GM12878 (cell line): ENCODE measurements around the gene YBEY. TPM values are rescaled to one million over a fixed set of nuclear protein-coding genes. Genes with fewer than 3 reads are reported as not detected.

Experiments
- ATAC-seq: fragments of 200-7000 bp; cut with Tn5 transposase; 3 replicates; pipeline ENCODE4 v1.9.1; 2020; ENCODE audit warnings: mild to moderate bottlenecking, moderate library complexity
- BruUV-seq: library from RNA; stranded (reverse); fragments of 400-500 nt; replicated peaks from 2 replicates; lab custom pipeline; 2021; lab: Mats Ljungman, UMichigan
- CTCF ChIA-PET: fragments of 300-600 bp; sonication (Branson Sonifier 250); formaldehyde crosslinking; extraction: SDS; loops from one replicate; lab custom pipeline; 2021; ENCODE audit warnings: inconsistent platforms; lab: Yijun Ruan, JAX
- POLR2A ChIA-PET: fragments of 350-600 bp; formaldehyde crosslinking; extraction: SDS; loops from one replicate; lab custom pipeline; 2021; ENCODE audit warnings: inconsistent platforms; lab: Charles Lee
- RAD21 ChIA-PET: fragments of 300-600 bp; sonication (Branson Sonifier 250); formaldehyde crosslinking; loops from one replicate; lab custom pipeline; 2023; ENCODE audit warnings: antibody characterized with exemption; ENCODE audit not compliant: unreplicated experiment; lab: Charles Lee
- SMC1A ChIA-PET: fragments of 300-600 bp; sonication (Branson Sonifier 250); formaldehyde crosslinking; loops from one replicate; lab custom pipeline; 2023; ENCODE audit not compliant: unreplicated experiment, uncharacterized antibody; lab: Charles Lee
- DNase-seq: peaks from one replicate; pipeline ENCODE4 v3.0.0-alpha.2; 2011; ENCODE audit warnings: low read depth, low spot score
- FAIRE-seq: peaks from 3 replicates; lab custom pipeline; 2011; peaks lifted over from hg19 to GRCh38; lab: Jason Lieb, UNC
- H2AFZ ChIP-seq: 2 replicates; pipeline ENCODE4 v1.6.0; 2011; ENCODE audit warnings: low read depth, low read length, control low read depth; ENCODE audit not compliant: control insufficient read depth
- H3K27ac ChIP-seq: 2 replicates; pipeline ENCODE4 v1.5.1; 2011; ENCODE audit warnings: control low read depth; ENCODE audit not compliant: control insufficient read depth, insufficient read depth
- H3K27me3 ChIP-seq, 2 experiments: replicated peaks in 1 of 2; 2 replicates each; pipeline versions ENCODE4 v1.6.0 to v1.6.1; 2011; ENCODE audit warnings: low read length in 1 of 2; ENCODE audit not compliant: control insufficient read depth in 2 of 2, insufficient read depth in 2 of 2
- H3K36me3 ChIP-seq, 2 experiments: 2 replicates each; pipeline ENCODE4 v1.5.1; 2011; ENCODE audit warnings: low read length in 1 of 2; ENCODE audit not compliant: control insufficient read depth in 2 of 2, insufficient read depth in 2 of 2
- H3K4me1 ChIP-seq: 2 replicates; pipeline ENCODE4 v1.6.1; 2011; ENCODE audit warnings: mild to moderate bottlenecking, low read length, moderate library complexity, mixed read lengths; ENCODE audit not compliant: control insufficient read depth, insufficient read depth
- H3K4me2 ChIP-seq: 2 replicates; pipeline ENCODE4 v1.6.0; 2011; ENCODE audit warnings: control low read depth; ENCODE audit not compliant: control insufficient read depth, insufficient read depth
- H3K4me3 ChIP-seq: fragments of 200-600 bp; sonication (generic); 2 replicates; pipeline ENCODE4 v1.5.1; 2016
- H3K79me2 ChIP-seq: 2 replicates; pipeline ENCODE4 v1.6.0; 2011; ENCODE audit warnings: low read length; ENCODE audit not compliant: control insufficient read depth, insufficient read depth
- H3K9ac ChIP-seq: 2 replicates; pipeline ENCODE4 v1.8.0; 2011; ENCODE audit warnings: low read length, control low read depth, mixed read lengths; ENCODE audit not compliant: control insufficient read depth, insufficient read depth
- H3K9me3 ChIP-seq: replicated peaks from 3 replicates; pipeline ENCODE4 v1.5.1; 2011; ENCODE audit warnings: mild to moderate bottlenecking, low read length; ENCODE audit not compliant: control insufficient read depth, insufficient read depth
- H4K20me1 ChIP-seq: 2 replicates; pipeline ENCODE4 v1.6.0; 2011; ENCODE audit not compliant: control insufficient read depth, insufficient read depth
- ATF7 ChIP-seq: fragments of 450-650 bp; IDR thresholded peaks from 2 replicates; pipeline ENCODE4 v1.6.1; 2016; ENCODE audit warnings: low read depth, mild to moderate bottlenecking
- EP300 ChIP-seq, 2 experiments: fragments of 150-350 bp in 1 of 2; IDR thresholded peaks; 2 replicates each; pipeline ENCODE4 v1.6.1; 2011 to 2012; ENCODE audit warnings: low read depth in 2 of 2, low read length in 2 of 2, borderline replicate concordance in 1 of 2, improper control_type of control experiment in 1 of 2, inconsistent platforms in 1 of 2; ENCODE audit not compliant: control insufficient read depth in 1 of 2
- MYC ChIP-seq: IDR thresholded peaks from 2 replicates; pipeline ENCODE4 v1.6.1; 2011; ENCODE audit warnings: mild to moderate bottlenecking, low read length, moderate library complexity, inconsistent platforms; ENCODE audit not compliant: insufficient read depth, insufficient replicate concordance, insufficient read length, severe bottlenecking
- NBN ChIP-seq: fragments of 450-650 bp; IDR thresholded peaks from 2 replicates; pipeline ENCODE4 v1.6.1; 2016
- PAX8 ChIP-seq: fragments of 450-650 bp; IDR thresholded peaks from 2 replicates; pipeline ENCODE4 v1.6.1; 2017; ENCODE audit warnings: mild to moderate bottlenecking, moderate library complexity
- SIX5 ChIP-seq: IDR thresholded peaks from 2 replicates; pipeline ENCODE4 v1.6.1; 2011; ENCODE audit warnings: mild to moderate bottlenecking, low read depth, low read length, moderate library complexity; ENCODE audit not compliant: severe bottlenecking
- YBX1 ChIP-seq: fragments of 450-650 bp; IDR thresholded peaks from 2 replicates; pipeline ENCODE4 v1.6.1; 2016; ENCODE audit warnings: antibody characterized with exemption
- WGBS: methylation state at CpG from one replicate; pipeline ENCODE4 v1.1.6; 2016; ENCODE audit warnings: low lambda C conversion rate; ENCODE audit not compliant: insufficient replicate concordance, insufficient coverage; ENCODE audit errors: missing lambda C conversion rate; 5-methylcytosine and 5-hydroxymethylcytosine counted together
- in situ Hi-C: fragments of 300-500 bp; cut with MboI; formaldehyde crosslinking; loops from 9 replicates; pipeline ENCODE4 v1.14.3; 2018; ENCODE audit warnings: mixed read lengths
- intact Hi-C: fragments of 100-400 bp; cut with micrococcal nuclease; formaldehyde crosslinking; loops from one replicate; pipeline ENCODE4 v1.14.2; 2022; ENCODE audit not compliant: unreplicated experiment
- polyA plus RNA-seq, 11 experiments: library from polyadenylated mRNA; depleted of rRNA in 4 of 11; unstranded in 6 of 11; stranded (reverse) in 5 of 11; fragments of >200 nt; fragmentation: Nextera tagmentation in 4 of 11; fragmentation: Illumina TruSeq in 1 of 11; extraction: Ambion mirVana in 4 of 11; extraction: Trizol in 1 of 11; gene quantifications; 1 replicate in 1 of 11; 2 replicates in 10 of 11; pipeline versions ENCODE4 v1.2.1 to v1.2.3, GENCODE V29; 2011 to 2016; ENCODE audit warnings: inconsistent platforms in 2 of 11, missing spikeins in 2 of 11, low read depth in 1 of 11
- total RNA-seq, 4 experiments: library from RNA; depleted of rRNA in 3 of 4; stranded (reverse); fragments of >200 nt in 3 of 4; fragmentation: Illumina TruSeq in 1 of 4; extraction: Trizol in 1 of 4; gene quantifications; 2 replicates each; pipeline versions ENCODE4 v1.2.1 to v1.2.3, GENCODE V29; 2013 to 2021
- TF ChIP-seq, protein P1 (sequence below): fragments of 450-650 bp; IDR thresholded peaks from 2 replicates; pipeline ENCODE4 v1.6.1; 2018; ENCODE audit warnings: borderline replicate concordance, mild to moderate bottlenecking; ENCODE audit not compliant: partially characterized antibody
- TF ChIP-seq, protein P2 (sequence below): fragments of 450-650 bp; formaldehyde crosslinking; IDR thresholded peaks from 2 replicates; pipeline ENCODE4 v1.5.0; 2022; ENCODE audit warnings: mild to moderate bottlenecking, missing genetic modification characterization

Gene YBEY
- total and polyA plus RNA-seq, 10 of the 15 experiments (the other 5 are each of a cell fraction or from before 2014, with no cell fraction given): 6.5 to 31.4 (median 18.5) TPM

GRCh38 chr21:46345861-46346260 is 59.7 kb downstream of the YBEY start:
- Histone ChIP-seq H3K4me1 (no peaks in the 10 kb centered on the region), H3K9ac (no peak overlapping the region), H3K9me3 (no peaks in the 10 kb centered on the region), H3K27ac (no peak overlapping the region), H3K27me3 (no peaks in the 10 kb centered on the region), H3K36me3 (peaks cover 20 to 30% of the 10 kb centered on the region in 2 experiments), H4K20me1 (no peaks in the 10 kb centered on the region), H2AFZ (no peak overlapping the region), H3K4me2 (no peak overlapping the region), H3K79me2 (no peaks in the 10 kb centered on the region; the same call in 1 of the 2 replicates), H3K4me3 (no peak overlapping the region)
- ATAC-seq (no peak), FAIRE-seq (no peak), DNase-seq (no peak)
- SMC1A ChIA-PET: no interaction called here
- CTCF ChIA-PET: no interaction called here
- no peak for TF ChIP-seq EP300 (IDR thresholded peaks at IDR 0.05; ENCODE audit: borderline replicate concordance in 1 of 2, control insufficient read depth in 1 of 2, low read depth in 2 of 2, low read length in 2 of 2)
- WGBS: 96% methylated on average over 14 of the region's 14 CpGs
- RAD21 ChIA-PET: no interaction called here
- POLR2A ChIA-PET: no interaction called here
- intact Hi-C loops: no loop called here
- BruUV-seq: no TSS peak
- in situ Hi-C loops: no loop called here

- ChIA-PET POLR2A (interaction anchor here (0.6 to 1.0 kb wide), 2 partner anchors 39 to 1198 kb away, joined by 4 to 5 read pairs; no protein-coding TSS in a partner anchor), CTCF (no interaction called here), SMC1A (no interaction called here), RAD21 (no interaction called here)
- Histone ChIP-seq H3K4me3 (no peak overlapping the region), H3K36me3 (peaks cover 22 to 33% of the 10 kb centered on the region in 2 experiments), H3K9me3 (no peaks in the 10 kb centered on the region), H3K4me2 (no peak overlapping the region), H2AFZ (no peak overlapping the region), H3K4me1 (no peaks in the 10 kb centered on the region), H3K79me2 (no peaks in the 10 kb centered on the region; the same call in 1 of the 2 replicates), H3K27me3 (no peaks in the 10 kb centered on the region), H3K9ac (no peak overlapping the region), H3K27ac (no peak overlapping the region), H4K20me1 (no peaks in the 10 kb centered on the region)
- WGBS: 91% methylated on average over 34 of the region's 34 CpGs
- DNase-seq (no peak), FAIRE-seq (no peak), ATAC-seq (no peak)
- intact Hi-C loops: no loop called here
- BruUV-seq: no TSS peak
- in situ Hi-C loops: no loop called here
- TF ChIP-seq MYC: no peak
- no peak for TF ChIP-seq PAX8
- TF ChIP-seq, protein P1, sequence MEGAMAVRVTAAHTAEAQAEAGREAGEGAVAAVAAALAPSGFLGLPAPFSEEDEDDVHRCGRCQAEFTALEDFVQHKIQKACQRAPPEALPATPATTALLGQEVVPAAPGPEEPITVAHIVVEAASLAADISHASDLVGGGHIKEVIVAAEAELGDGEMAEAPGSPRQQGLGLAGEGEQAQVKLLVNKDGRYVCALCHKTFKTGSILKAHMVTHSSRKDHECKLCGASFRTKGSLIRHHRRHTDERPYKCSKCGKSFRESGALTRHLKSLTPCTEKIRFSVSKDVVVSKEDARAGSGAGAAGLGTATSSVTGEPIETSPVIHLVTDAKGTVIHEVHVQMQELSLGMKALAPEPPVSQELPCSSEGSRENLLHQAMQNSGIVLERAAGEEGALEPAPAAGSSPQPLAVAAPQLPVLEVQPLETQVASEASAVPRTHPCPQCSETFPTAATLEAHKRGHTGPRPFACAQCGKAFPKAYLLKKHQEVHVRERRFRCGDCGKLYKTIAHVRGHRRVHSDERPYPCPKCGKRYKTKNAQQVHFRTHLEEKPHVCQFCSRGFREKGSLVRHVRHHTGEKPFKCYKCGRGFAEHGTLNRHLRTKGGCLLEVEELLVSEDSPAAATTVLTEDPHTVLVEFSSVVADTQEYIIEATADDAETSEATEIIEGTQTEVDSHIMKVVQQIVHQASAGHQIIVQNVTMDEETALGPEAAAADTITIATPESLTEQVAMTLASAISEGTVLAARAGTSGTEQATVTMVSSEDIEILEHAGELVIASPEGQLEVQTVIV: no peak
- no peak for TF ChIP-seq YBX1
- TF ChIP-seq, protein P2, sequence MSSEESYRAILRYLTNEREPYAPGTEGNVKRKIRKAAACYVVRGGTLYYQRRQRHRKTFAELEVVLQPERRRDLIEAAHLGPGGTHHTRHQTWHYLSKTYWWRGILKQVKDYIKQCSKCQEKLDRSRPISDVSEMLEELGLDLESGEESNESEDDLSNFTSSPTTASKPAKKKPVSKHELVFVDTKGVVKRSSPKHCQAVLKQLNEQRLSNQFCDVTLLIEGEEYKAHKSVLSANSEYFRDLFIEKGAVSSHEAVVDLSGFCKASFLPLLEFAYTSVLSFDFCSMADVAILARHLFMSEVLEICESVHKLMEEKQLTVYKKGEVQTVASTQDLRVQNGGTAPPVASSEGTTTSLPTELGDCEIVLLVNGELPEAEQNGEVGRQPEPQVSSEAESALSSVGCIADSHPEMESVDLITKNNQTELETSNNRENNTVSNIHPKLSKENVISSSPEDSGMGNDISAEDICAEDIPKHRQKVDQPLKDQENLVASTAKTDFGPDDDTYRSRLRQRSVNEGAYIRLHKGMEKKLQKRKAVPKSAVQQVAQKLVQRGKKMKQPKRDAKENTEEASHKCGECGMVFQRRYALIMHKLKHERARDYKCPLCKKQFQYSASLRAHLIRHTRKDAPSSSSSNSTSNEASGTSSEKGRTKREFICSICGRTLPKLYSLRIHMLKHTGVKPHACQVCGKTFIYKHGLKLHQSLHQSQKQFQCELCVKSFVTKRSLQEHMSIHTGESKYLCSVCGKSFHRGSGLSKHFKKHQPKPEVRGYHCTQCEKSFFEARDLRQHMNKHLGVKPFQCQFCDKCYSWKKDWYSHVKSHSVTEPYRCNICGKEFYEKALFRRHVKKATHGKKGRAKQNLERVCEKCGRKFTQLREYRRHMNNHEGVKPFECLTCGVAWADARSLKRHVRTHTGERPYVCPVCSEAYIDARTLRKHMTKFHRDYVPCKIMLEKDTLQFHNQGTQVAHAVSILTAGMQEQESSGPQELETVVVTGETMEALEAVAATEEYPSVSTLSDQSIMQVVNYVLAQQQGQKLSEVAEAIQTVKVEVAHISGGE: no peak
- TF ChIP-seq SIX5: no peak
- no peak for TF ChIP-seq ATF7
- TF ChIP-seq NBN: no peak
Observed at GRCh38 chr21:46346296-46347202, 60.4 kb downstream of the YBEY start.
